GM12865 (cell line): Measurements from ENCODE around the gene DSCAM.

Experiments used
- DNase-seq: peaks from one replicate; pipeline ENCODE4 v3.0.0; 2010; ENCODE audit warnings: low read depth
- H3K4me3 ChIP-seq: 2 replicates; pipeline ENCODE4 v1.5.1; 2011; ENCODE audit warnings: mild to moderate bottlenecking, low read depth, low read length, control low read depth
- TF ChIP-seq, protein P1 (sequence below): IDR thresholded peaks from 2 replicates; pipeline ENCODE4 v1.5.1; 2011; ENCODE audit warnings: low read length, control low read depth, low read depth, inconsistent platforms; ENCODE audit not compliant: insufficient read depth; ENCODE audit errors: missing control alignments

DSCAM gene

GRCh38 chr21:40783404-40783803 lies 63.6 kb downstream of the DSCAM start:
- H3K4me3 ChIP-seq = no peak overlapping the region
- no peak for DNase-seq
- TF ChIP-seq, protein P1, sequence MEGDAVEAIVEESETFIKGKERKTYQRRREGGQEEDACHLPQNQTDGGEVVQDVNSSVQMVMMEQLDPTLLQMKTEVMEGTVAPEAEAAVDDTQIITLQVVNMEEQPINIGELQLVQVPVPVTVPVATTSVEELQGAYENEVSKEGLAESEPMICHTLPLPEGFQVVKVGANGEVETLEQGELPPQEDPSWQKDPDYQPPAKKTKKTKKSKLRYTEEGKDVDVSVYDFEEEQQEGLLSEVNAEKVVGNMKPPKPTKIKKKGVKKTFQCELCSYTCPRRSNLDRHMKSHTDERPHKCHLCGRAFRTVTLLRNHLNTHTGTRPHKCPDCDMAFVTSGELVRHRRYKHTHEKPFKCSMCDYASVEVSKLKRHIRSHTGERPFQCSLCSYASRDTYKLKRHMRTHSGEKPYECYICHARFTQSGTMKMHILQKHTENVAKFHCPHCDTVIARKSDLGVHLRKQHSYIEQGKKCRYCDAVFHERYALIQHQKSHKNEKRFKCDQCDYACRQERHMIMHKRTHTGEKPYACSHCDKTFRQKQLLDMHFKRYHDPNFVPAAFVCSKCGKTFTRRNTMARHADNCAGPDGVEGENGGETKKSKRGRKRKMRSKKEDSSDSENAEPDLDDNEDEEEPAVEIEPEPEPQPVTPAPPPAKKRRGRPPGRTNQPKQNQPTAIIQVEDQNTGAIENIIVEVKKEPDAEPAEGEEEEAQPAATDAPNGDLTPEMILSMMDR = no peak

DNA sequence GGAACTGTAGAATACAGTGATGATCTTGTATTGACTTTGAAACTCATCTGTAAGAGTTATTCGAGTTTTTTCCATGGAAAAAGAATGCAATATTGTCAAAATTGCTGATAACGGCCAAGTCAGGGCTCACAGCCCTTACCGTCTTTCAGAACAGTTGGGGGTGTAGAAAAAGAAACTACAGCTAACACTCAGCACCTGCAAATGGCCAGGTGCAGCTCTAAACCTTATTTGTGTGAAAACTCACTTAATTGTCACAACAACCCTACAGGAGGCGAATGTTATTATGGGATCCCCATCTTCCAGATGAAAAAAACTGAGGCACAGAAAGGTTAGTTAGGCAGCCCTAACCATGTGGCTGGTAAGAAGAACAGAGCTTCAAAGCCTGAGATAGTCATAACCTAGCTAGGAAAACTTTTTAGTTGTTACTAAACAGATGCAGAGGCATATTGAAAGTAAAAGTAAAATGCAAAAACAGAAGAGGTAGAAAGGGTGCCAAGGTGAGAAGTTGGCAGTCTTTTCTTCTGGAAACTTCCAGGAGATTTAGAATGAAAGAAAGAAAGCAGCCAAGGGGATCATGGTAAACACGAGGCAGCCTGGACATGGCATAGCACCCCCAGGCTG lies 76.4 kb downstream of the DSCAM start:
- no peak for DNase-seq
- TF ChIP-seq, protein P1 = no peak
- H3K4me3 ChIP-seq = no peak overlapping the region

- TF ChIP-seq, protein P1 = no peak
- no peak overlapping the region for H3K4me3 ChIP-seq
- DNase-seq = no peak
Observed at GRCh38 chr21:40769231-40769630, 77.7 kb downstream of the DSCAM start.

DNA sequence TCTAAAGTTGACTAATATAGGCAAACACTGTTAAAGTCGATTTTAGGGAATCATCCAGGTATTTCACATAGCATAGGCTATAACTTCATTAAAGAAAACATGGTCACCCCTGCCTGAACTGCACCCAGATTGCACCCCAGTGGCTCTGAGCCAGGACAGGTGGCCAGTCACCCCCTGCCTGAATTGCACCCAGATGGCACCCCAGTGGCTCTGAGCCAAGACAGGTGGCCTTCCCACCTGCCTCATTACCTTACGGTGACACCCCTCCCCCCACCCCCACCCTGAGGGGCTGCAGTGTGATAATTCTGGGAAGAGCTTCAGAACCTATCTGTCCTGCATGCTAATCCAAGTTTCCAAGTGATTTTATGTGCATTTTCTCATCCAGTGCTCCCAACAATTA lies 78.9 kb downstream of the DSCAM start:
- TF ChIP-seq, protein P1 = no peak
- no peak for DNase-seq
- H3K4me3 ChIP-seq = no peak overlapping the region

DNA sequence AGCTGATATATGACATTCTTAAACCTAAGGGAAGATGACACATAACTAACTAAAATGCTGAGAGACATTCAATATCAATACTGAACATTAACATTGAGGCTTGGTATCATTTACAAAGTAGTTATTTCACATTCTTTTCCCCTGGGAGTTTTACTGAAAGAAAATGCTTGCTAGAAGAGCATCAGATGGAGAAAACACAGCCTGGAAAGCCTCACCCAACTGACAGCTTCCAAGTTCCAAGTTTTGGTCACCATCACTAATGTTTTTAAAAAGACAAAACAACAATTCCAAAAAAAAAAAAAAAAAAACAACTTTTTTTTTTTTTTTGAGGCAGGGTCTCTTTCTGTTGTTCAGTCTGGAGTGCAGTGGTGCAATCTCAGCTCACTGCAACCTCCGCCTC lies 80.6 kb downstream of the DSCAM start:
- H3K4me3 ChIP-seq = no peak overlapping the region
- TF ChIP-seq, protein P1 = no peak

DNA sequence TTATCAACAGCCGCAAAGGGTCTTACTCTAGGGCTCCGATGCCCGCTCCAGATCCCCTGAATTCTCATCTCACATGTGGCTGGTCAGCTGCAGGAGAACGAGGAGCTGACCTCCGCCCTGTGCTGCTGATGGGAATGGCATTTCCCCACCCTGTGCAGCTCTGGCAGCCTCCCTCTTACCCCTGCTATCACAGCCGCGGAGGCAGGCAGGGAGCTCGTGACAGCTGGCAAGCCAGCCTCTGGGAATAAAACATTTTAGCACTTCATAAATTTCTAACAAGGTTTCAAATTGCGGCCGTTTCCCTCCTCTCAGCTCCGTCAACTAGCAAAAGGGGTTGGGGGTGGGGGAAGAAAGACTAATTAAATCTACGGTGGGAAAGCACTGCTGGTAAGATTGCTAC lies 81.1 kb downstream of the DSCAM start:
- TF ChIP-seq, protein P1 = no peak
- no peak overlapping the region for H3K4me3 ChIP-seq
- DNase-seq = no peak

More for the DNA sequence above, 80.6 kb downstream of the DSCAM start:
- DNase-seq = no peak

GRCh38 chr21:40760821-40761220 lies 86.1 kb downstream of the DSCAM start:
- H3K4me3 ChIP-seq = no peak overlapping the region
- TF ChIP-seq, protein P1 = no peak

More at GRCh38 chr21:40760821-40761220, 86.1 kb downstream of the DSCAM start:
- DNase-seq = no peak
